GM21367 (cell line): ENCODE results near the gene SERPINB12.

ENCODE experiments used
- ATAC-seq: cut with Tn5 transposase; IDR thresholded peaks from one replicate; pipeline ENCODE4 v1.9.1; 2021; ENCODE audit not compliant: unreplicated experiment

Gene SERPINB12

DNA sequence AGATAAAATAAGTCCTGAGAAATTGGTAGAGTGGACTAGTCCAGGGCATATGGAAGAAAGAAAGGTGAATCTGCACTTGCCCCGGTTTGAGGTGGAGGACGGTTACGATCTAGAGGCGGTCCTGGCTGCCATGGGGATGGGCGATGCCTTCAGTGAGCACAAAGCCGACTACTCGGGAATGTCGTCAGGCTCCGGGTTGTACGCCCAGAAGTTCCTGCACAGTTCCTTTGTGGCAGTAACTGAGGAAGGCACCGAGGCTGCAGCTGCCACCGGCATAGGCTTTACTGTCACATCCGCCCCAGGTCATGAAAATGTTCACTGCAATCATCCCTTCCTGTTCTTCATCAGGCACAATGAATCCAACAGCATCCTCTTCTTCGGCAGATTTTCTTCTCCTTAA is 54.8 kb downstream of the SERPINB12 start:
- no peak for ATAC-seq

DNA sequence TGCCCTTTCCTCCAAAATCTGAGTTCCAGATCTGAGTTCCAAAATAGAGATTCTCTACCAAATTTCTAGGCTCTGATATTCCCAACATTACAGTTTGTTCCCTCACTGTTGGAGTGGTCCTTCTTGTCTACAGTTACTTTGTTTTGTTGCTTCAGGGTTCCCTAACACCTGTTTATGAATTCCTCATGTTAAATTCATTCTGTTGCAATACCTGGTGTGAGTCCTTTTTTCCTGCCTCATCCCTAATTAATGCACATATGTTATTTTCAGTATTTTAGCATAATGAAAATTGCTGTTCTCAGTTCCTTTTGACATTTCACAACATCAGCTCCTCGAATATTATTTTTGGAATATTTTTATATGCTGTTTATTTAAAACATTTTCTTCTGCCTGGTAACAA is 61.2 kb downstream of the SERPINB12 start:
- no peak for ATAC-seq

DNA sequence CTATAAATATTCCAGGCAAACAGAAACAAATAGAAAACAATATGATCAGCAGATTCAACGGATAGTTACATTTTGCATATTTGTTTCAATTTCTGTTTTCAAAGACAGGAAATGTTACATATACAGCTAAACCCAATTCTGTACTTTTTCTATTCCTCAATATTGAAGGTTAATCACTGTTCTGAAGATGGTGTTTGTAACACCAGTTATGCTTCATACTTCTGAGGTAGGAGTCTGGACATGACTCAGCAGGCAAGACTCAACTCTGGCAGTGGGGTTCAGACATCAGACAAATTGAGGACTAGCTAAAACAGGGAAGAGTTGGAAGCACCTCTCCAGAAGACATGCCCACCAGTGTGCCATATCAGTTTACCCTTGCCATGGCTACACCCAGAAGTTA is 61.6 kb downstream of the SERPINB12 start:
- peak; percentile 97 for ATAC-seq

DNA sequence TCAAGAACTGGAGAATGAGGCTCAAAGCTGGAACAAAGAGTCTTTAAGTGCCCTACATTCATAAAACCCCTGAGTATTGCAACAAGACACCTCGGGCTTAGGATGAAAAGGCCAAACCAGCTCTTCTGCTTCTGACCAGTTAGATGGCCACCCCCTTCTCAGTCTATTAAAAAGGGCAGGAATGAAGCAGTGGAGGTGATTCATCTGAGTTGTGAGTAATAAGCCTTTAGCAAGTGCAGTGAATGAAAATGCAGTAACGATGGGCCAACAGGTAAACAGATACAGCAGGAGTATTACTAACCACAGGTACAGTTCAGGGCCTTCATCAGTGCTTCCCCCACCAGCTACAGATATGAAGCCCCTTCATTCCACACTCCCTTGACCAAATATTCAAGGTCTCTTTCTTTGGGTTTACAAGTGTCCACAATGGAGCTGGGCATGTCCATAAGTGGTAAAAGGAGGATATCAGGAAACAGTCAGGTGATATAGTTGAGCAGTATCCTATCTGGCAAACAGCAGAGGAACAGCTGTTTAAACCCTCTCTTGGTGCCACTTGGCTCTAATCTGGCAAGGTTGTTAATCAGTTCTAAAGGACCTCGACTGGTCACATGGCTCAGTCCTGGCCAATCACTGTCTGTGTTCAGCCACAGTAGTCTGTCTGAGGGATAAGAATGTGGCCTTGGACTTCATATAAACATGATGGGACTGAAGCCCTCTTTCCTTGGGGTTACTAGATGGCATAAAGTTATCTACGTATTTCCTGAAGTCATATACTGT is 62.8 kb downstream of the SERPINB12 start:
- no peak for ATAC-seq

DNA sequence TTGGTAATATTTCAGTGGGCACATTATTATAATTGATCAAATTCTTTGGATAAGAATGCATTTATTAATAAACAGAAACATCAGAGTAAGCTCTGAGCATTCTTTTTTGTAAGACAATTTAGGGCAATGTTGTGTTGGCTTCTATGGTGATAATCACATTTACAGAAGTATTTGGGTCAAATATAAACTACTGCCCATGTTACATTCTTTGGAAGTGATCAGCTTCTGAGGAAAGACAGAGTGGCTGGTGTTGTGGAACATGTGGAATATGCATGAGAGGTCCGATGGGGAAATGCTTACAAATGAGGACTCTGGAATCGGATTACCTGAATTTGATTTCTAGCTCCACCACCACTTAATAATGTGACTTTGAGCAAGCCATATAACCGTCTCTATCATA is 64.4 kb downstream of the SERPINB12 start:
- no peak for ATAC-seq

DNA sequence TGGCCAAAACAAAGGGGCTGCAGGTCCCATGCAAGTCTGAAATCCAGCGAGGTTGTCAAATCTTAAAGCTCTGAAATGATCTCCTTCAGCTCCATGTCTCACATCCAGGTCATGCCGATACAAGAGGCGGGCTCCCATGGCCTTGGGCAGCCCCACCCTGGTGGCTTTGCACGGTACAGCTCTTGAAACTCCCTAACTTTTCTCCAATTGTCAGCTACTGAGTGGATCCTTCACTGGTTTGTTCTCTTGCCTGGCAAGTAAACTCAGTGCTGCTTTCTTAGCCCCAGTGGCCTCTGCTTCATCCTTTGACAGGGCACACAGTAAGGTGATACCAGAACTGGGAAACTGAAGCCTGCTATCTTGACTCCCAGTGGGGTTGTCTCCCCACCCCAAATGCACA is 71.3 kb downstream of the SERPINB12 start:
- no peak for ATAC-seq

DNA sequence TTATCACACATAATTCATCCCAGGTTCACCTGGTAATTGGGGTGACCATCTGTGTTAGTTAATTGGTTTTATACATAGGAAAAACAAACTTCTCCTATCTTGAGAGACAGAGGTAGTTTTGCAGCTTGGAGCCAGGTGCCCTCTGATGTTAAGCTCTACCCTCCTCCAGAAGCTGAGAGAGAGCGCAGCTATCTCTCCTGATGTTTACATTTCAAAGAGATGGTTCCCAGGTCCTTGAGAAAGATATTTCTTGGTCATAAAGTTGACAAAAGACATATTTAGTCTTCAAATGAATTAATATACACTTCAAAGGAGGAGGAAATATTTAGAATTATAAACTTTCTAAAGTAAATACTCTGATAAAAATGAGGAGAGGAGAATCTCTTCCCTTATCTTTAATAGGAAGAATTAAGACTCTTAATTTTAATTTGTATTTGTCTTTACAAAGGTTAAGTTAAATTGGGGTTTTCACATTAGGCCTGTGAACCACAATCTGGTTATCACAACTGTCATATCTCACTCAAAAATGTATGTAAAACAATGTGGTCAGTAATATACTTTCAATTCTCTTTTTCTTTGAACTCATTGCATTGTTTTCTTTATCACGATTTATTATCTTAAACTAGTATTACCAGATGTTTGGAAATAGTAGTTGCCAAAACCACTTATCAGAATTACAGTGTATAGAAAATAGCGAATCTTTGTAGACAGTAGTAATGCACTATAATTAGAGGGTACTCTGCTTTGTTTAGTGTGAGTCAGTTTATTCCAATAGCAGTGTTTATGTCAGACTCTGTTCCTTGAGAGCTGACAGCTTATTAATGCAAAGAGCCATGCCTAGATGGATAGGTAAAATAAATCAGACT is 75.1 kb downstream of the SERPINB12 start:
- no peak for ATAC-seq

DNA sequence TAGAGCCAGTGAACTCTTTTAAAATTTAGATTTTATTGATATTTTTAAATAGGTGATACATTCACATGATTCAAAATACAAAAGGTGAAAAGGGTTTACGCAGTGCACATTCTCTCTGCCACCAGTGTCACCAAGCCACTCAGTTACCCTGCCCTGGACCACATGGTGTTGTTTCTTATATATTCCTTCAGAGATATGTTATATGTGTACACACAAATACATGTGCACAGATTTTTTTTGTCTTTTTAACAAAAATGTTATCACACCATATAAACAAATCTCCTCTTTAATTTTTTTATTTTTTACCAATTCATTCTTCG is 75.7 kb downstream of the SERPINB12 start:
- ATAC-seq, result no peak
